ENCODE data around the gene CHTOP. TPM values are rescaled to one million over a fixed set of nuclear protein-coding genes. Genes with fewer than 3 reads are reported as not detected.

The CHTOP gene
- total and polyA plus RNA-seq, 11 donors, result 48.4 to 92.0 (median 72.9) TPM

DNA sequence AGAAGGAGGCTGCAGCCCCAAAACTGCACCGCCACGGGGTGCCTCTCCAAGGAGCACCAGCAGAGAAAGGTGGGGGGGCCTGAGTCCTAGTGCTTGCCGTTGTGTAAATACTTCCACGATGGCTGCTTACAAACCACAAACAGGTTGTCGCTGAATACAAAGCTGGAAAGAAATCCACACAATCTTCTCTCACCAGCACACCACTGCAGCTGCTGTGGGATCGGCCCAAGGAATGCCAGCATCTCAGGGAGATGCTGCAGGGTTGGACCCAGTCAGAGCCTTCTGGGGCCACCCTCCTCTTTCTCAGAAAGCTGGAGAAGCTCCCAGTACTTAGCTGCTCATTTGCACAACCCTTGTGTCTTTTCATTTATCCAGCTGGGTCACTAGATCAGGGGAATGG lies 14.7 kb upstream of the CHTOP start:
- ATAC-seq, result no peak
- DNase-seq, result no peak
- no peak overlapping the region for H3K27ac ChIP-seq
- peaks cover 0 to 35% (median 24%) of the 10 kb centered on the region in 12 donors for H3K4me1 ChIP-seq
- 96 to 97% (median 96%) methylated on average over 6 of the region's 6 CpGs for WGBS, 4 donors
- intact Hi-C loops (cut with DNase I), result loop anchor here in 5 of 10 donors (2.0 to 5.0 kb wide), 4 partner anchors 46 to 107 kb away; no protein-coding TSS in a partner anchor
- H3K27me3 ChIP-seq, result no peaks in the 10 kb centered on the region
- no peak overlapping the region for H3K4me3 ChIP-seq
- no peaks in the 10 kb centered on the region for H3K9me3 ChIP-seq
- TF ChIP-seq, protein P1, sequence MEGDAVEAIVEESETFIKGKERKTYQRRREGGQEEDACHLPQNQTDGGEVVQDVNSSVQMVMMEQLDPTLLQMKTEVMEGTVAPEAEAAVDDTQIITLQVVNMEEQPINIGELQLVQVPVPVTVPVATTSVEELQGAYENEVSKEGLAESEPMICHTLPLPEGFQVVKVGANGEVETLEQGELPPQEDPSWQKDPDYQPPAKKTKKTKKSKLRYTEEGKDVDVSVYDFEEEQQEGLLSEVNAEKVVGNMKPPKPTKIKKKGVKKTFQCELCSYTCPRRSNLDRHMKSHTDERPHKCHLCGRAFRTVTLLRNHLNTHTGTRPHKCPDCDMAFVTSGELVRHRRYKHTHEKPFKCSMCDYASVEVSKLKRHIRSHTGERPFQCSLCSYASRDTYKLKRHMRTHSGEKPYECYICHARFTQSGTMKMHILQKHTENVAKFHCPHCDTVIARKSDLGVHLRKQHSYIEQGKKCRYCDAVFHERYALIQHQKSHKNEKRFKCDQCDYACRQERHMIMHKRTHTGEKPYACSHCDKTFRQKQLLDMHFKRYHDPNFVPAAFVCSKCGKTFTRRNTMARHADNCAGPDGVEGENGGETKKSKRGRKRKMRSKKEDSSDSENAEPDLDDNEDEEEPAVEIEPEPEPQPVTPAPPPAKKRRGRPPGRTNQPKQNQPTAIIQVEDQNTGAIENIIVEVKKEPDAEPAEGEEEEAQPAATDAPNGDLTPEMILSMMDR (IDR thresholded peaks at IDR 0.05), result no peak
- TF ChIP-seq POLR2A (IDR thresholded peaks at IDR 0.05), result no peak
- H3K36me3 ChIP-seq, result peaks cover 0 to 55% (median 30%) of the 10 kb centered on the region in 9 donors

DNA sequence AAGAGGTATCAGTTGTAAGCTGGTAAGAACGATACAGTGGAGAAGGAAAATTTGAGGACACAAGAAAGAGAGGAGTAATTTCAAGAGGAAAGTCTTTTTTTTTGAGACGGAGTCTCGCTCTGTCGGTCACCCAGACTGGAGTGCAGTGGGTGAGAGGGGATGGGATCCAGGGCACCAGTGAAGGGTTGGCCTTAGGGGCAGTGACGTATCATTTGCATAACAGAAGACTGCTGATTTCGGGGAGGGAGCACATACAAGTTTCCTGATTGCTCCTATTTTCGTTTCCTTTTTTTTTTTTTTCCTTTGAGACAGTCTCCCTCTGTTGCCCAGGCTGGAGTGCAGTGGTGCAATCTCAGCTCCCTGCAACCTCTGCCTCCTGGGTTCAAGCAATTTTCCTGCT lies 10.8 kb upstream of the CHTOP start:
- 76 to 85% (median 82%) methylated on average over 7 of the region's 7 CpGs for WGBS, 4 donors
- Histone ChIP-seq H3K27ac (peak overlapping the region in 2 of 12 donors; percentile 24 to 95), H3K27me3 (no peaks in the 10 kb centered on the region), H3K4me3 (no peak overlapping the region), H3K9me3 (no peaks in the 10 kb centered on the region), H3K4me1 (peaks cover 0 to 53% (median 29%) of the 10 kb centered on the region in 12 donors), H3K36me3 (peaks cover 0 to 63% (median 29%) of the 10 kb centered on the region in 9 donors)
- intact Hi-C loops (cut with DNase I), result no loop called here
- ATAC-seq (no peak), DNase-seq (no peak)
- TF ChIP-seq, protein P1 (IDR thresholded peaks at IDR 0.05), result no peak

DNA sequence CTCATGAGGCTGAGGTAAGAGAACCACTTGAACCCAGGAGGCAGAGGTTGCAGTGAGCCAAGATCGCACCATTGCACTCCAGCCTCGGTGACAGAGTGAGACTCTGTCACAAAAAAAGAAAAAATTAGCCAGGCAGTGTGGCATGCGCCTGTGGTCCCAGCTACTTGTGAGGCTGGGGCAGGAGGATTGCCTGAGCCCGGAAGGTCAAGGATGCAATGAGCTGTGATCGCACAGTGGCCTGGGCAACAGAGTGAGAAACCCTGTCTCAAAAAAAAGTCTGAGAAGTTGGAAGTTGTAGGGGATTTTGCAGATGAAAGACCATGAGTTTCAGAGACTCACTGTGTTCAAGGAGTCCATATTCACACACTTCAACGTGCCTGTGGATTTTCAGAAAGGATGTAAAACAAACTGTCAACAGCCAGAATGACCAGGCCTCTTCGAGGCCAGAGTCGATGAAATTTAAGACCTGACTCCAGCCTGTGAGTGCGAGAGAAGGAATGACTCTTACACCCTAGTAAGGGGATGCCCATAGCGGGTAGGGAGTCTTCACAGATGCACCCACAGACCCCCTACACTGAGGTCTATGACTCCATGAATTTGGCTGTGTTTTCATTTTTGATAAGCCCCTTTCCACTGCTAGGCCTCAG lies 8.8 kb upstream of the CHTOP start:
- peak overlapping the region in 1 of 12 donors; percentile 95 for H3K27ac ChIP-seq
- WGBS, 4 donors, result 73 to 89% (median 85%) methylated on average over 9 to 10 of the region's 10 CpGs

DNA sequence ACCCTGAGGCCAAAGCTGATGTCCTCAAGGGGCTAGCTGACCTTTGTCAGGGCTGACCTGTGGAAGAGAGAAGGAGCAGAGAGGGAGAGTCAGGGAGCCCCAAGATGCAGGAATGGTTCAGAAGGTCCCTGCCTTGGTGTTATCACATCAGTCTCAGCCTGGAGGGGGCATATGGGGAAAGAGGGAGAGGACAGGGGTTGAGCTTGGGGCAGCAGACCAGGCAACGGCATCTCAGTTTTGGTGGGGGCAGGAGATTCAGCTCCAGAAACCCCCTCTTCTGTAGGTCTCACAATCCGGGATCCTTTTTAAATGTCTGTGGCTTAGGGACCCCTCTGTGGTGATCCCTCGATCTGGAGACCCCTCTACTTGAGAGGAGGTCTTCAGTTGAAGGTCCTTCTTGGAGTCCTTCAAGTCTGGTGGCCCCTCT lies 7.4 kb upstream of the CHTOP start:
- WGBS, 4 donors, result 55 to 80% (median 59%) methylated on average over 3 of the region's 3 CpGs
- no peaks in the 10 kb centered on the region for H3K27me3 ChIP-seq
- H3K4me1 ChIP-seq, result peaks cover 0 to 67% (median 42%) of the 10 kb centered on the region in 12 donors
- no peaks in the 10 kb centered on the region for H3K9me3 ChIP-seq
- H3K27ac ChIP-seq, result peak overlapping the region; percentile 84 to 97 (median 94)
- peaks cover 0 to 36% (median 12%) of the 10 kb centered on the region in 9 donors for H3K36me3 ChIP-seq
- DNase-seq, result no peak
- intact Hi-C loops (cut with DNase I), result no loop called here
- H3K4me3 ChIP-seq, result peak overlapping the region; percentile 38 to 87 (median 62)
- no peak for ATAC-seq
- TF ChIP-seq POLR2A (IDR thresholded peaks at IDR 0.05), result no peak
- TF ChIP-seq, protein P1 (IDR thresholded peaks at IDR 0.05), result no peak

More for the DNA sequence above, 8.8 kb upstream of the CHTOP start:
- TF ChIP-seq, protein P1 (IDR thresholded peaks at IDR 0.05), result no peak
- no peak for TF ChIP-seq POLR2A (IDR thresholded peaks at IDR 0.05)
- Histone ChIP-seq H3K9me3 (no peaks in the 10 kb centered on the region), H3K4me3 (no peak overlapping the region), H3K36me3 (peaks cover 0 to 43% (median 13%) of the 10 kb centered on the region in 9 donors), H3K4me1 (peaks cover 0 to 58% (median 35%) of the 10 kb centered on the region in 12 donors), H3K27me3 (no peaks in the 10 kb centered on the region)
- ATAC-seq (no peak), DNase-seq (no peak)
- intact Hi-C loops (cut with DNase I), result no loop called here

Measured in heart left ventricle (tissue), 16 donors.